ENCODE results near the gene ALK.

Gene ALK

DNA sequence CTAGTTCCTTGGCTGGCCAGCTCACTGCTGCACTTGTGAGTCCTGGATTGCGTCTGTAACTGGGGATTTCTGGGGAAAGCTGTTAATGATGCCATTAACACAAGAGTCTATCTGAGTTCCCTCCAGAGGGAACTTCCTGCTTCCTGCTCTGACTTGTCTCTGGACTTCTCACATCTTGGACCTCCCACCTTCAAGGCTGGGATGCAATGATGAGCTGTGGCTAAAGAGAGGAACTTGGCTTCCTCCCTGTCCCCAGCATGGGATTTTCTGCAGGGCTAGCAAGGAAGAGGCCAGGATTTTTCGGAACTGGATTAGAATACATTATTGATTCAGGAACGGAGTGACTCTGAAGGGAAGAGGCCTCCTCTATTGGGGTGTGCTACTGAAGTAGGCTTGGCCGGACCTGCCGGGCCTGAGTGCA, 650.7 kb downstream of the ALK start:
- H3K27me3 ChIP-seq (ENCODE audit: insufficient read depth, low read length) = no peaks in the 10 kb centered on the region

DNA sequence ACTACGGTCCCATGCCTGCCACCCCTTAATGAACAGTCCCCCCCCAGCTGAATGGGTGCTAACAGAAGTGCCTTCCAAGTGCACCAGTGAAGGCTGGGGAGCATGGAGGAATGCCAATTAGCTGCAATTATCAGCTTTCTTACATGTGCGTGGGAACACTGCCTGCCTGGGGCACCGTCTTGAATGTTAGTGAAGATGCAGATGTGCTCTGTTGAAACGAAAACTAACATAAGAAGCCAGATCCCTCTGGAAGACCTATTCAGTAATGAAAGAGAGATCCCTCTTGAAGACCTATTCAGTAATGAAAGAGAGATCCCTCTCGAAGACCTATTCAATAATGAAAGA, 651.6 kb downstream of the ALK start:
- no peak for TF ChIP-seq EZH2 (IDR thresholded peaks at IDR 0.05; ENCODE audit: borderline replicate concordance, low read length)
- TF ChIP-seq, protein P1, sequence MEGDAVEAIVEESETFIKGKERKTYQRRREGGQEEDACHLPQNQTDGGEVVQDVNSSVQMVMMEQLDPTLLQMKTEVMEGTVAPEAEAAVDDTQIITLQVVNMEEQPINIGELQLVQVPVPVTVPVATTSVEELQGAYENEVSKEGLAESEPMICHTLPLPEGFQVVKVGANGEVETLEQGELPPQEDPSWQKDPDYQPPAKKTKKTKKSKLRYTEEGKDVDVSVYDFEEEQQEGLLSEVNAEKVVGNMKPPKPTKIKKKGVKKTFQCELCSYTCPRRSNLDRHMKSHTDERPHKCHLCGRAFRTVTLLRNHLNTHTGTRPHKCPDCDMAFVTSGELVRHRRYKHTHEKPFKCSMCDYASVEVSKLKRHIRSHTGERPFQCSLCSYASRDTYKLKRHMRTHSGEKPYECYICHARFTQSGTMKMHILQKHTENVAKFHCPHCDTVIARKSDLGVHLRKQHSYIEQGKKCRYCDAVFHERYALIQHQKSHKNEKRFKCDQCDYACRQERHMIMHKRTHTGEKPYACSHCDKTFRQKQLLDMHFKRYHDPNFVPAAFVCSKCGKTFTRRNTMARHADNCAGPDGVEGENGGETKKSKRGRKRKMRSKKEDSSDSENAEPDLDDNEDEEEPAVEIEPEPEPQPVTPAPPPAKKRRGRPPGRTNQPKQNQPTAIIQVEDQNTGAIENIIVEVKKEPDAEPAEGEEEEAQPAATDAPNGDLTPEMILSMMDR (IDR thresholded peaks at IDR 0.05; ENCODE audit: low read length) = no peak
- Histone ChIP-seq H3K4me1 (ENCODE audit: insufficient read depth, low read length, severe bottlenecking) (no peaks in the 10 kb centered on the region), H3K4me2 (ENCODE audit: low read length) (no peak overlapping the region), H4K20me1 (ENCODE audit: insufficient read depth, low read length) (no peaks in the 10 kb centered on the region), H2AFZ (ENCODE audit: low read length) (no peak overlapping the region), H3F3A (ENCODE audit: insufficient read depth, low read length) (no peaks in the 10 kb centered on the region), H3K27me3 (ENCODE audit: insufficient read depth, low read length) (no peaks in the 10 kb centered on the region), H3K27ac (ENCODE audit: low read depth, low read length, poor library complexity, severe bottlenecking) (no peak overlapping the region), H3K9me3 (ENCODE audit: low read length) (no peaks in the 10 kb centered on the region), H3K9me2 (ENCODE audit: low read depth, low read length) (no peaks in the 10 kb centered on the region), H3K36me3 (ENCODE audit: insufficient read depth, low read length) (no peaks in the 10 kb centered on the region), H3K79me2 (ENCODE audit: insufficient read depth, low read length) (no peaks in the 10 kb centered on the region), H3K4me3 (ENCODE audit: low read depth, low read length, poor library complexity, severe bottlenecking) (no peak overlapping the region), H3K9ac (ENCODE audit: low read length) (no peak overlapping the region)

More for the DNA sequence above, 650.7 kb downstream of the ALK start:
- no peaks in the 10 kb centered on the region for H3K4me1 ChIP-seq (ENCODE audit: insufficient read depth, low read length, severe bottlenecking)
- no peaks in the 10 kb centered on the region for H4K20me1 ChIP-seq (ENCODE audit: insufficient read depth, low read length)
- no peak for TF ChIP-seq EZH2 (IDR thresholded peaks at IDR 0.05; ENCODE audit: borderline replicate concordance, low read length)
- TF ChIP-seq, protein P1 (IDR thresholded peaks at IDR 0.05; ENCODE audit: low read length) = no peak
- no peak overlapping the region for H2AFZ ChIP-seq (ENCODE audit: low read length)
- H3K79me2 ChIP-seq (ENCODE audit: insufficient read depth, low read length) = no peaks in the 10 kb centered on the region
- no peak overlapping the region for H3K4me2 ChIP-seq (ENCODE audit: low read length)
- H3K36me3 ChIP-seq (ENCODE audit: insufficient read depth, low read length) = no peaks in the 10 kb centered on the region
- H3K9me3 ChIP-seq (ENCODE audit: low read length) = no peaks in the 10 kb centered on the region
- no peak overlapping the region for H3K4me3 ChIP-seq (ENCODE audit: low read depth, low read length, poor library complexity, severe bottlenecking)
- no peaks in the 10 kb centered on the region for H3K9me2 ChIP-seq (ENCODE audit: low read depth, low read length)
- H3F3A ChIP-seq (ENCODE audit: insufficient read depth, low read length) = no peaks in the 10 kb centered on the region
- no peak overlapping the region for H3K27ac ChIP-seq (ENCODE audit: low read depth, low read length, poor library complexity, severe bottlenecking)
- no peak overlapping the region for H3K9ac ChIP-seq (ENCODE audit: low read length)

DNA sequence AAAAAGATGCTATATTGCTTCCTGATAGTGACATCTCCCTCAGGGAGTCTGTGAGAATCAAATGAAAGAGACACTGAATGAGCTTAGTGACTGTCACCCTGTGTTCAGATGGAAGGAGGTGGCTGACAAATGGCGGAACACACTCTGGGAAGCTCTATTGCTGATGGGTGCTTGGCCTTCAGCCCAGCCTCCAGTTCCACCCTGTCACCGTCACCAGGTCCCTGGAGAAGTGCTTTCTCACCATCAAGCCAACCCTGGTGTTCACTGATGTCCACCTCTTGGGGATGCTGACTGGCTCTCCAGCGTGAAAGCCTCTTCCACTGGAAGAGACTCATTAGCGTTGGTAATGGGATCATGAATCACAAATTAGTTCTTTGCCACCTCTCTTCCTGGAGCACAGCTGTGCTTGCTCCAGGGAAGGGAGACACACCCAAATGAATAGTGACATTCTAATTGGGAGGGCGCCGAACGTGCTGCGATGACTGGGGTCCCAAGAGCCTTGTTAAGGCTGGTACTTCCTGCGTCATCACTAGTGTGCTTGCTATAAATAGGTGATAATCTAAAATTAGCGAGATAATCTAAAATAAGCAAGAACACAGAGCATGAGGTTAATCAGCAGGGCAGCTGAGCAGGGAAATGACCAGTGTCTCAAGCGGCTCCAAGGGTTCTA, 652.2 kb downstream of the ALK start:
- no peaks in the 10 kb centered on the region for H4K20me1 ChIP-seq (ENCODE audit: insufficient read depth, low read length)
- no peak overlapping the region for H3K27ac ChIP-seq (ENCODE audit: low read depth, low read length, poor library complexity, severe bottlenecking)
- H3K4me2 ChIP-seq (ENCODE audit: low read length) = no peak overlapping the region
- H2AFZ ChIP-seq (ENCODE audit: low read length) = no peak overlapping the region
- H3K4me3 ChIP-seq (ENCODE audit: low read depth, low read length, poor library complexity, severe bottlenecking) = no peak overlapping the region
- H3K36me3 ChIP-seq (ENCODE audit: insufficient read depth, low read length) = no peaks in the 10 kb centered on the region
- no peaks in the 10 kb centered on the region for H3K27me3 ChIP-seq (ENCODE audit: insufficient read depth, low read length)
- no peaks in the 10 kb centered on the region for H3F3A ChIP-seq (ENCODE audit: insufficient read depth, low read length)
- TF ChIP-seq, protein P1 (IDR thresholded peaks at IDR 0.05; ENCODE audit: low read length) = no peak
- TF ChIP-seq EZH2 (IDR thresholded peaks at IDR 0.05; ENCODE audit: borderline replicate concordance, low read length) = no peak
- H3K79me2 ChIP-seq (ENCODE audit: insufficient read depth, low read length) = no peaks in the 10 kb centered on the region
- no peak overlapping the region for H3K9ac ChIP-seq (ENCODE audit: low read length)
- H3K4me1 ChIP-seq (ENCODE audit: insufficient read depth, low read length, severe bottlenecking) = no peaks in the 10 kb centered on the region
- H3K9me3 ChIP-seq (ENCODE audit: low read length) = no peaks in the 10 kb centered on the region
- no peaks in the 10 kb centered on the region for H3K9me2 ChIP-seq (ENCODE audit: low read depth, low read length)
